ENCODE results near the gene THSD7A.
"Not testable (repeated sequence)": the region's sequence is repeated elsewhere in the genome, so short reads cannot be mapped to it uniquely, and the experiment has no call there.

THSD7A gene

DNA sequence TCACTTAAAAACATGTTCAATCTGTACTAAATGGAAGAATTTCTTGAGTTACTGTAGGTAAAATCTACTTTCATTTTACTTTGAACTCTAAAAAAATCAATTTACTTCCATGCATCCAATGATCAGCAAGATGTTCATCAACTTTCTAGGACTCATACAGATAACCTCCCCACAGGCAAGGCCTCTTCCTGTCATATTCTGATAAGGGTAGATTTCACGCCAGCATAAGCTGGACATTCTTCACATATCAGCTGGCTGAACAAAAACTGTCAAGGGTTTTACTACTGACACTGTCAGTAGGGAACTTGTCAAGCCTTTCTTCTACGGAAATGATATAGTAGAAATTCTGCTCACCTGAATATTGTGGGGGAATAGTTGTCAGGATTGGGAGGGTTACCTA is 244.9 kb downstream of the THSD7A start:
- DNase-seq (ENCODE audit: low read depth) = no peak

DNA sequence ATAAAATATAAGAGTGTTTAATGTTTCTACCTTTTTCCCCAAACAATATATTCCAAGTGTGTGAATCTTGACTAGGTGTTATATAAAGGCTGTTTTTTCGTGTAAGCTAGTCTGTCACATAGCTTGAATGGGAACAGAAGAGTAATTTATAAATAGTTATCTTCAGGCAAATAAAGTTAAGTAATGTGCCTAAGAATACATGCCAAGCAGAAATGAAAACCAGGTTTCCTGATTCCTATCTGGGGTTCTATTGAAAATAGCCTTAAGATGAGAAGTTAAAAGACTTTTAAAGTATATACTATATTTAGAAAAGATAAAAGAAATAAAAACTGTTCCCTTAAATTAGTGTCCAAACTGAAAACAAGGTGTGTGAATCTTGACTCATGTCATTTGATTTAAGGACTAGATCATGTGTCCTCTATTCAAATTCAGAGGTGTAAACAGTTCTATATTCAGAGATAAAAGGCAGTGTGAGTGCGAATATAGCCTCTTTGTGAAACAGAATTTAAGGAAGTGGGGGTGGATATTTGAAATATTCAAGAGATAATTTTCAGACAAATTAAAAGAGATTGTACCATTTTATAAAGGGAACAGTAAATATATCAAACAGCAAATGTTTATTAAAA is 247.5 kb downstream of the THSD7A start:
- no peak for DNase-seq (ENCODE audit: low read depth)

DNA sequence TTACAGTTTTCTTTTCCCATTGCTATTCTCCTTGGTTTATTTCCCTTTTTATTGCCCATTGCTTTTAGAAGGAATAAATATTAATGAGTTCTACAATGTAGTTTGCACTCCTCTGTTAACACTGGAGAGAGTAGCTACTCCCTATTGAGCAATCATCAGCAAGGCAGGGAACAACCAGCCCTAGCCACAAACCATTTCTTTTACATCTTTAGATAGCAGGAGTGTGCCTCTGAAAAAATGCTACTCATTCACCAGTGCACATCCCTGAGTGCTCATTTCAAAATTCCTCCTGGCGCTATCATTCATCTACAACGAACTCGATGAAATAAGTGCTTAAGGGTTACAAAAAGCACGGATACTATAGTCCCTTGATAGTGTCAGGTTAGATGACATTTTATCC is 252.9 kb downstream of the THSD7A start:
- no peak for DNase-seq (ENCODE audit: low read depth)

DNA sequence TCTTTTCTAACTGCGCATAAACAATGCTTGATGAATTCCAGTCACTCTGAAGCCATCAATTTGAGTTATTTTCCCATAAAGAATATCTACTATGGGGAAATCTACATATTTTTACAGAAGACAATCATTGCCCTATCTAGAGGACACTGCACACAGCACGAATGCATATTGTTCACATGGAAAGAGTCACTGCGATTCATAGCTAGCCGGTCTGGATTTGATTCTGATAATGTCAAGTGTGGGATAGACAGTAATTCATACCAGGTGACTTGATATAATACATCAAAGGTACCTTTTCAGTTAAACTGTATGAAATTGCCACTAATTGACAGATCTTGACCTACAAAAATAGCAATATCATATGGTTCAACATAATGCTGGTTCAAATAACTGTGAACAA is 255.7 kb downstream of the THSD7A start:
- no peak for DNase-seq (ENCODE audit: low read depth)

DNA sequence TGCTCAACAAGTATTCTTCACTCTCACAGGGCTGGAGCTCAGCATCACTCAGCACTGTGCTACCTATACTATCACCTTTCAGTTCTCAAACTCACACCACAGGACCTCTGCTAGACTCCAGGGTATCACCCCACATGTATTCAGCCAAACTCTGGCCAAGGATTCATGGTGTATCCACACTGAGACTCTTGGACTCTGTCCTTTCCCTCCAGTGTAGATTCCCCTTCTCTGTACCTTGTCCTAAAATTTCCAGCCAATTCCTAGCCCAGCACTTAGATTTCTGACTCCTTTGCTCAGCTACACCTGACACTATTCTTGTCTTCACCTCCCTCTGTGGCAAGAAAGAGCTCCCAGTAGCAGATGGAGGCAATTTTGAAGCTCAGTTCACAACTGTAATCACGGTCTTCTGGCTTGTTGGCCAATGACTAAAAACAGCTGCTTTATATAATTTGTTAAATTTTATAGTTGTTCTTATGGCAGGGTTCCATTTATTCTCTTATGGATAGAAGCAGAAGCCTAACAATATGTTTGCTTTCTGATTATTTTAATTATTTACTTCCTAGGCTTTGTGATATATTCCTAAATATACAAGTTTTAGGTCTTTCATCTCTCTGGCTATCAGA is 258.8 kb downstream of the THSD7A start:
- no peak for DNase-seq (ENCODE audit: low read depth)

DNA sequence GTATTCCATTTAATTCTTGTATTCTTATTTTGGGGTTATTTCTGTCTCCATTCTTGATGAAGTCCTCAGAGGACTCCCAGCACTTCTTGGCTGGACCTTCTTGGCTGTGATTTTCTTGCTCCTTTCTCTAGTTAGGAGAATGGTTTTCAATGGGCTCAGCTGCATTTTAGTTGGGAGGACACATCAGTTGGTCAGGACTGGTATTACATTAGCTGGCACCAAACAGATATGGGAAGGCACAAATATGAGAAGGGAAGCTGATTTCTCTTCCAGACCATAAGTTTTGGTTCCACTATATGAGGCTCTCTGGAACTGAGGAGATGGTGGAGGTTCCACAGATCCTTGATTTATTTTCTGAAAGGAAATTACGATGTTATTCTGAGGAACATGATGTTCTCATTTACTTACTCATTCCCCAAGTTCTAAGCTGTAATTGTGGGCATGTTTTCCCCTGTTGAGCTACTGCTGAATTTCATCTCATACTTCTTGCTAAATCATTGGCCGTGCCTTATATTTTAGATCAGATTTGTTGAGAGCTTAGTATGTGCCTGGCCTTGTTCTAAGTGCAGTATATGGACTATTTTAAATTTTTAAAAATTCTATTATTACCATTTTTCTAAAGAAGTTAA is 261.0 kb downstream of the THSD7A start:
- DNase-seq (ENCODE audit: low read depth) = no peak

DNA sequence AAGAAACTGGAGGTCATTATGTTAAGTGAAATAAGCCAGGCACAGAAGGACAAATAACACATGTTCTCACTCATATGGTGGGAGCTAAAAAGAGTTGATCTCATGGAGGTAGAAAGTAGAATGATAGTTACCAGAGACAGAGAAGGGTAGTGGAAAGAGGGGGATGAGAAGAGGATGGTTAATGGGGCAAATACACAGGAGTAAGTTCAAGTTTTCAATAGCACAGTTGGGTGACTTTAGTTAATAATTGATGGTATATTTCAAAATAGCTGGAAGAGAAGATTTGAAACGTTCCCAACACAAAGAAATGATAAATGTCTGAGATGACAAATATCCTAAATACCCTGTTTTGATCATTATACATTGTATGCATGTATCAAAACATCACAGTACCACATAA is 261.8 kb downstream of the THSD7A start:
- DNase-seq (ENCODE audit: low read depth) = no peak

DNA sequence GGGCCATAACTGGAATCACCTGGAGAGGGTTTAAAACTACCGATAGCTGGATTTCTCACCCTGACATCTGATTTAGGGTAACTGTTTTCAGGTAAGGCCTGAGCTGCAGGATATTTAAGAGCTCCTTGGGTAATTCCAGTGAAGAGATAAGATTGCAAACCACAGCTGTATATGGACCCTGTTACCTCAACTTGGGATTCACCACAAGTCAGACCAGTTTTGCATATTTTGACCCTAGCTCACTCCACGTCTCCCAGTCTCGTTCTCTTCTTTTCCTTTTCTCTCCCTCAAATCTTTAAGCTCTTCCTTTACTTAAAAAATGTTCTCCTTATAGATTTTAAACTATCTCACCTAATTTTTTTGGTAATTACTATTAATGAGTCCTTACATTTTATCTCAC is 264.4 kb downstream of the THSD7A start:
- DNase-seq (ENCODE audit: low read depth) = no peak

DNA sequence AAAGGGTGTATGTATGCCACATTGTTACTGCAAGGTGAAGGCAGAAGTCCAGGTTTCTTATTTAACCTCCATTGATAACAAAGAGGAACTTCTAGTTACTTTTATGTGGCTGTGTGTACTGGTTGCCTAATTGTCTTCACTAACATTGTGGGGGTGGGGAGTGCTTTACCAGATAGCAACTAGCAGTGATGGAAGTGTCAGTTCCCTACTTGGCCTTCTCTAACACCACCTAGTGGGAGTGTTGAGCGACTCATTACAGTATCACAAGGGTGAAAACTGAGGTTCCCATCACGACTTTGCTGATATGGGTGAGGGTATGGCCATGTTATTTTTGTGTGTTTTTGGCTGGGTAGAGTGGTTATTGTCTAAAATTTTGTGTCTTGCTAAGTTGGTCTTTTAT is 274.4 kb downstream of the THSD7A start:
- DNase-seq (ENCODE audit: low read depth) = no peak

DNA sequence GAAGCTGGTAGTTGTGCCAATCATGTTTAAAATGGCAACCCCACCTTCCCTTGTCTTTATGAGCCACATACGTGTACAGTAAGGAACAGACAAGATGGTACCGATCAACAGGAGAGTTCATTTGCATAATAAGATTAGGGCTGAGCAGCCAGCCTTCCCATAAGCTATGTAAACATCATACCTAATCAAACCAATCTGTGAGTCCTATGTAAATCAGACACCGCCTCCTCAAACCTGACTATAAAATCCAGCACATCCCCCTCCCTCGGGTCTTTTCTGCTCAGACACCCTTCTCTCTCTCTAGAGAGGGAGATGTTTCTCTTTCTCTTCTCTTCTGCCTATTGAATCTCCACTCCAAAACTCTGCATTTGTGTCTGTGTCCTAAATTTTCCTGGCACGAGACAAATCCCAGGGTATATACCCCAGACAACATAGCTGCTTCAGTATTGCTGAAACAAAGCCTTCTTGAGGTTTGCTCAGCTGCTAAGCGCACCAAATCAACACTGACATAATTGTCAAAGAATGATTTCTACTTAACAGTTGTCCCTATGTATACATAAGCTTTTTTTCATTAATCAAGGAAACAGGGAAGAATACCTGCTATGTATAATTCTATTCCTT is 279.2 kb downstream of the THSD7A start:
- no peak for DNase-seq (ENCODE audit: low read depth)

DNA sequence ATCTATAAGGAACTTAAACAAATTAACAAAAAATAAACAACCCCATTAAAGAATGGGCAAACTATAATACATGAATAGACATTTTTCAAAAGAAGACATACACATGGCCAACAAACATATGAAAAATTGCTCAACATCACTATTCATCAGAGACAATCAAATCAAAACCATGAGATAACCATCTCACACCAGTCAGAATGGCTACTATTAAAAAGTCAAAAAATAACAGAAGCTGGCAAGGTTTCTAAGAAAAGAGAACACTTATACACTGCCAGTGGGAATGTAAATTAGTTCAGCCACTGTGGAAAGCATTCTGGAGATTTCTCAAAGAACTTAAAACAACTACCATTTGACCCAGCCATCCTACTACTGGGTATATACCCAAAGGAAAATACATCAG is 280.5 kb downstream of the THSD7A start:
- no peak for DNase-seq (ENCODE audit: low read depth)

DNA sequence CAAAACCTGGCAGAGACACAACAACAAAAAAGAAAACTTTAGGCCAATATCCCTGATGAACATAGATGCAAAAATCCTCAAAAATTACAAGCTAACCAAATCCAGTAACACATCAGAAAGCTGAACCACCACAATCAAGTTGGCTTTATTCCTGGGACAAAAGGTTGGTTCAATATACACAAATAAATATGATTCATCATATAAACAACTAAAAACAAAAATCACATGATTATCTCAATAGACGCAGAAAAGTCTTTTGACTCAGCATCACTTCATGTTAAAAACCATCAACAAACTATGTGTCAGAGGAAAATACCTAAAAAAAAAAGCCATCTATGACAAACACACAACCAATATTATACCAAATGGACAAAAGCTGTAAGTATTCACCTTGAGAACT is 283.5 kb downstream of the THSD7A start:
- DNase-seq (ENCODE audit: low read depth) = no peak

DNA sequence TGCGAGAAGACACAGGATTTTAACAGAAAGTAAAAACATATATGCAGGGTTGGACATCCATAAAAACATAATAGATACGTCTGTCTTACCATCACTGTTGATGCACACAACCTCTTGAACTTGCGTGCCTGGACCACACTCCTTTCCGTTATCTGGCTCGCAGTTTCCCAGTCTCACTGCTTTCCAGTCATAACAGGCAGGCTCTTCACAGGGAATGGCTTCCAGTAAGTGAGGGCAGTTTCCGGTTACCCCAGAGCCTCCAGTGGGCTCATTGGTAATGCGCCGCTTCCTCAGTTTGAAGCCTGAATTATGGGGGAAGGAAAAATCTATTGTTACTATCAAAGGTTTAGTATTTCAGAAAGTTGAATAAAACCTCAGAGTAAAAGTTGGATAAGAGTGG is 290.7 kb downstream of the THSD7A start:
- DNase-seq (ENCODE audit: low read depth) = no peak

DNA sequence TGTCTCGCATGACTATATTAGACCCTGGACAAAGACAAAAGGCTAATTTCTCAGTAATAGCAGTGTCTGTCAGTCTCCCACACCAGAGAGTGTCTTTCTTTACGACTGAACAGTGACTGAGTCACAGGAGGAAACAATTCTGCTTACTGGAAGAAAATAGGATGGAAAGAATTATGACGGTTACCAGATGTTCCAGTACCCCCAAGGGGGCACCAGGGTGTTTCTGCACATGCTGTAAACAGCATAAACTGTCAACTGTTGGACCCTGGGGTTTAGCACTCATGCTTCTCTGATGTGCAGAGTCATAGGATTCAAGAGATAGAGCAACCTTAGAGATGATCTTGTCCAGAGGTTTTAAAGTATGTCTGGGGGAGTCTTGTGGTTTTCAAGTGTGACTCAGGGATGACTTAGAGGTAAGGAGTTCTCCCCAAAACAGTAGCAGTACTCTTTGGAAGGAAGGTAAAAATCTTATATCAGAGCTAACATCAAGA is 291.7 kb downstream of the THSD7A start:
- no peak for DNase-seq (ENCODE audit: low read depth)

DNA sequence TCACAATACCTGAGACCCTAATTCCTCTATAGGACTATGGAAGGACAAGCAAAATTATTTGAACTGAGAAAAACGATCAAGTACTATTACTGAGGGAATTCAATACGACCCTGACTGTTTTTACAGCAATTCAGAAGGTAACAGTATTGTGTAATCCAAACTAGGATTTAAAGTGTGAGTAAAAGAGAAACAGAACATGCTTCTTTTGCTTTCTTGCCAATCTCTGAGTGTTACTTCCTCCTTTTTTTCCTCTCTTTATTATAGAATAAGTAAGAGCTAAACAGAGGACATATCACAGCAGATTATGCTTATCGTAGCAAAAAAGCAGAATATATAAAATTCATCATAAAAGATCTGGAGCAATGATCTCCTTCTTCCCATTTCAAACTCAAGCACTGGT is 292.1 kb downstream of the THSD7A start:
- no peak for DNase-seq (ENCODE audit: low read depth)

DNA sequence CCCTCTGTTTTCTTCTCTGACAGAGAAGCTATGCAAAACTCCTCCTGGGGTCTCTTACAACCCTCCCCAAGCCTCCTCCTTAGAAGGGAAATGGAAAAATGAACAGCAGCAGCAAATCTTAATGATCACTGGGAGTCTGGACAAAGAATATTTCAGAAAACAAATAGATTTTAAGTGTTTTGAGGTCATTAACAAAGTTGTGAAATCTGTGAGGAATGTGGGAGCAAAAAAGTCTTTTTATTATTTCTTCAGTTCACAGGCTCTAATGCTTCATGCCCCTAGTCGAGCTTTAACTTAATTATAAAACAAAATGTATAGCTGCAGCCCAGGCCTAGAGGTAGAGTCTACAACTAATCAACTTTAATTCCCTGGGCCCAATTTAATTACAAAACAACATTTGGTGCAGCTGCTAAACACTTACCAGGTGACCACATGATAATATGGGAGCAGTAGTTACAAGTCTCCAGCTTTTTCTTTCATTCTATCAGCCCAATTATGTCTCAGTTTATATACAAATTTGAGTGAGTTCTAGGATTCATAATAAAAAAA is 293.2 kb downstream of the THSD7A start:
- no peak for DNase-seq (ENCODE audit: low read depth)

DNA sequence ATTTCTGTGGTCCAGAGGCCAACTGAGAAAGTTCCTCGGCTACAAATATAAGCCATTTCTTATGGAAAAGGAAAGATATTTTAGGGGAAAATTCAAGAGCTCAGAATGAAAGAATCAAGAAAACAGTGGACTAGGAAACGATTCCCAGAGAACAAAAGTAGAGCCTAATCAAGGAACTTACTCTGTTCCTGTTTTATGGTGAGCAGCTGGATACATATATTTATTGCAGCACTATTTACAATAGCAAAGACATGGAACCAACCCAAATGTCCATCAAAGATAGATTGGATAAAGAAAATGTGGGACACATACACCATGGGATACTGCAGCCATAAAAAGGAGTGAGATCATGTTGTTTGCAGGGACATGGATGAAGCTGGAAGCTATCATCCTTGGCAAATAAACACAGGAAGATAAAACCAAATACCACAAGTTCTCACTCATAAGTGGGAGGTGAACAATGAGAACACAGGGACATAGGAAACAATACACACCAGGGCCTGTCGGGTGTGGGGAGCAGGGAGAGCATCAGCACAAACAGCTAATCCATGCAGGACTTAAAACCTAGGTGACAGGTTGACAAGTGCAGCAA is 298.7 kb downstream of the THSD7A start:
- DNase-seq (ENCODE audit: low read depth) = no peak

DNA sequence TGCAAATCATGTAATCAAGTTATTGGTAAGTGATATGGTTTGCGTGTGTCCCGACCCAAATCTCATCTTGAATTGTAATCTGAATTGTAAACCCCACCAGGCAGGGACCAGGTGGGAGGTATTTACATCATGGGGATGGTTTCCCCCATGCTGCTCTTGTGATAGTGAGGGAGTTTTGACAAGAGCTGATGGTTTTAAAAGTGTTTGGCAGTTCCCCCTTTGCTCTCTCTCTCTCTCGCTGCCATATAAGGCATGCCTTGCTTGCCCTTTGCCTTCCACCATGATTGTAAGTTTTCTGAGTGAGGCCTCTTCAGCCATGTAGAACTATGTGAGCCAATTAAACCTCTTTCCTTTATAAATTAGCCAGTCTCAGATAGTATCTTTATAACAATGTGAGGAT is 302.6 kb downstream of the THSD7A start:
- DNase-seq (ENCODE audit: low read depth) = no peak

DNA sequence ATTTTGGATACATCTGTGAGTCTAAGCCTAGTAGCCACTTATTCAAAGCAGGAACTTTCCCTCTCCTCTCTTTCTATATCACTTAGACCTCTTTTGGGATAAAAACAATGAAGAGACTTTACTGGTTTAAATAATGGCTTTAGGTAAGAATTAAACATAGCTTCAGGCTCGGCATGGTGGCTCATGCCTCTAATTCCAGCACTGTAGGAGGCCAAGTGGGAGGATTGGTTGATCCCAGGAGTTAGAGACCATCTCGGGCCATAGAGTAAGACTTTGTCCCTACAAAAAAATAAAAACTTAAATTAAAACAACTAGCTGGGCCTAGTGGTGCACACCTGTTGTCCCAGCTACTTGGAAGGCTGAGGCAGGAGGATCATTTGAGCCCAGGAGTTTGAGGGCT is 304.3 kb downstream of the THSD7A start:
- DNase-seq (ENCODE audit: low read depth) = no peak

DNA sequence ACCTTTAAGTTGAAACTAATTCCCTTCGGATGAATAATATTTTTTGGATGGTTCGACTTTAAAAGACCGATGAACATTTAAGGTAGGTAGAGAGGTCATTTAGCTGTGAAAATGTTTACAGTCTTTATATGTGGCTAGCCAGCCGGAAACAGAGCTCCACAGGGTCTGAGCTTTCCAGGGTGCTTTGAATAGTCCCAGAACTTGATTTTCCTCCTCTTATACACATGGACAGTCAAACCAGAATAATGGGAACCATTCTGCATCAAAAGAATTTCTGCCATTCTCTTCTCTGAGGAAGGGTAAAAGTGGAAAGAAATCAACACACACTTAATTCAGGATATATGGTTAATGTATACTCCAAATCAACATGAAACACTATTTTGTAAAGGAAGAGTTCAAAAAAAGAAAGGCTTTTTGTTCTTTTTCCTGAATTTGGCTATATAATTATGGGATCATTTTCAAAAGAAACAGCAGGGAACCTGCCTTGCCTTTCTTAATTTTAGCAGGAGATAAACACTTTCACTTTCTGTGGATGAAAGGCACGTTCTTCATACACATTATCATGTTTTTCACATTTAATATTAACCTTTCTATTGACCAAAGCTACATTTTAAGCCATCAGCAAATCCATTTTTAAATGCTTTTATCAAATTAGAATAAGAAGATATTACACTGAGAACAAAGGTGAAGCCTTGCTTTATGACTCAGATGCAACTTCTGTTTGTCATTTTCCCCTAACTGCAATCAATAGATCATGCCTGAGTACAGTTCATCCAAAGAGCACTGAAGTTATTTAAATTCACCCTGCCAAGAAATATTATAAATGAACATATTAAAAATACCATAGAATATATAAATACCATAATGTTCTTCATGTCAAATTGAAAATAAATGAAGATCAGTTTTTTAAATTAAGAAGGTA is 307.3 kb downstream of the THSD7A start:
- DNase-seq (ENCODE audit: low read depth) = no peak

DNA sequence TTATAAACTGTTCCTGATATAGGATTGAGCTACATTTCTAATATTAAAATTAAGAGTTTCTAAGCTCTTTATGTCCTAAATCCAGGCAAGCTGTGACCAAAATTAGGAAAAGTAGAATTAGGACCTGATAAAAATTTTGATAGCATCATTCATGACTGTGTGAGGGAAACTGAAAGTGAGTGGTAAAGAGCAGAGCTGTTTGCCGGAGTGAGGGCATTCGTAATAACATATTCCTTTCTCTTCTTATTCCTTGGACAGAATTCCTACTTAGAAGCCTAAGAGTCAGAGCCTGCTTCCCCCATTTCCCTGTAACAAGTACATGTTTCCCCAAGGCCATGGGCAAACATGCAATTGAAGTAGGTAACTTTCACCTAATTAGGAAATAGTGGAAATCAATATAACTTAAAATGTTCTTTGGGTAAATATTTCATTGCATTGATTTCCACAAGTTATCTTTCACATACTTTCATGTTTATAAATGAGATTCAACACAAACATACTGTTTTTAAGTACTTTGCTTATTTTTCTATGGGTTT is 310.0 kb downstream of the THSD7A start:
- DNase-seq (ENCODE audit: low read depth) = not testable (repeated sequence)

Data from HS-27A (cell line).